ENCODE data around the gene GPRC5B. TPM values are rescaled to one million over a fixed set of nuclear protein-coding genes. Genes with fewer than 3 reads are reported as not detected.

GPRC5B gene
- total RNA-seq, 4 donors from 2014 or later = 14.1 to 29.4 (median 21.4) TPM

GRCh38 chr16:19890901-19891300 lies 6.3 kb upstream of the GPRC5B start:
- no peaks in the 10 kb centered on the region for H3K36me3 ChIP-seq
- H3K27ac ChIP-seq (replicated peaks in 1 of 4) = no peak overlapping the region
- H3K27me3 ChIP-seq = peaks cover 0 to 2% (median 0%) of the 10 kb centered on the region in 4 donors
- TF ChIP-seq EP300 (IDR thresholded peaks at IDR 0.05) = no peak
- TF ChIP-seq CTCF (IDR thresholded peaks at IDR 0.05) = no peak
- TF ChIP-seq POLR2AphosphoS5 (IDR thresholded peaks at IDR 0.05) = no peak
- TF ChIP-seq POLR2A (IDR thresholded peaks at IDR 0.05; ENCODE audit: low read depth) = no peak
- no peak for DNase-seq (ENCODE audit: extremely low spot score)
- H3K4me3 ChIP-seq = no peak overlapping the region
- 84% methylated on average over 3 of the region's 3 CpGs for WGBS
- H3K9me3 ChIP-seq = peaks cover 0 to 5% (median 0%) of the 10 kb centered on the region in 4 donors
- intact Hi-C loops (cut with DNase I) = no loop called here
- peaks cover 6 to 7% (median 7%) of the 10 kb centered on the region in 4 donors for H3K4me1 ChIP-seq

- TF ChIP-seq EP300 (IDR thresholded peaks at IDR 0.05) = no peak
- TF ChIP-seq POLR2AphosphoS5 (IDR thresholded peaks at IDR 0.05) = no peak
- no peak for TF ChIP-seq POLR2A (IDR thresholded peaks at IDR 0.05; ENCODE audit: low read depth)
- no peak for TF ChIP-seq CTCF (IDR thresholded peaks at IDR 0.05)
- no peak overlapping the region for H3K27ac ChIP-seq (replicated peaks in 1 of 4)
- H3K36me3 ChIP-seq = no peaks in the 10 kb centered on the region
- H3K4me3 ChIP-seq = no peak overlapping the region
- DNase-seq (ENCODE audit: extremely low spot score) = no peak
- WGBS = 89% methylated on average over 3 of the region's 3 CpGs
- intact Hi-C loops (cut with DNase I) = loop anchor here (5.0 kb wide), 2 partner anchors 172 to 307 kb away; partner anchors contain the start of genes IQCK and KNOP1
- peaks cover 0 to 5% (median 0%) of the 10 kb centered on the region in 4 donors for H3K9me3 ChIP-seq
- peaks cover 12 to 26% (median 26%) of the 10 kb centered on the region in 4 donors for H3K4me1 ChIP-seq
- peaks cover 0 to 22% (median 3%) of the 10 kb centered on the region in 4 donors for H3K27me3 ChIP-seq
Measured at GRCh38 chr16:19888834-19889233, 4.2 kb upstream of the GPRC5B start.

- Histone ChIP-seq H3K4me1 (peaks cover 12 to 43% (median 37%) of the 10 kb centered on the region in 4 donors), H3K9me3 (peaks cover 0 to 5% (median 0%) of the 10 kb centered on the region in 4 donors), H3K27me3 (peaks cover 0 to 32% (median 3%) of the 10 kb centered on the region in 4 donors), H3K4me3 (peak overlapping the region; percentile 65 to 85 (median 68)), H3K36me3 (no peaks in the 10 kb centered on the region), H3K27ac (replicated peaks in 1 of 4) (no peak overlapping the region)
- intact Hi-C loops (cut with DNase I) = loop anchor here (1.0 to 5.0 kb wide), 4 partner anchors 169 to 327 kb away; partner anchors contain the start of genes IQCK and KNOP1
- WGBS = 13% methylated on average over 18 of the region's 20 CpGs
- TF ChIP-seq EP300 (IDR thresholded peaks at IDR 0.05) (no peak), POLR2AphosphoS5 (IDR thresholded peaks at IDR 0.05) (peak in 1 of 2 donors; percentile 38), CTCF (IDR thresholded peaks at IDR 0.05) (peak; percentile 98 to 99 (median 99)), POLR2A (IDR thresholded peaks at IDR 0.05; ENCODE audit: low read depth) (no peak)
- peak; percentile 94 for DNase-seq (ENCODE audit: extremely low spot score)
Measured at GRCh38 chr16:19886073-19886941, 1.7 kb upstream of the GPRC5B start.

- Histone ChIP-seq H3K9me3 (no peaks in the 10 kb centered on the region), H3K27ac (replicated peaks in 1 of 4) (peak overlapping the region in 1 of 4 donors; percentile 39), H3K4me3 (peak overlapping the region; percentile 65 to 85 (median 68)), H3K4me1 (peaks cover 12 to 43% (median 37%) of the 10 kb centered on the region in 4 donors), H3K36me3 (peaks cover 0 to 7% (median 0%) of the 10 kb centered on the region in 4 donors), H3K27me3 (peaks cover 0 to 32% (median 3%) of the 10 kb centered on the region in 4 donors)
- TF ChIP-seq EP300 (IDR thresholded peaks at IDR 0.05) = no peak
- TF ChIP-seq POLR2AphosphoS5 (IDR thresholded peaks at IDR 0.05) = no peak
- no peak for TF ChIP-seq CTCF (IDR thresholded peaks at IDR 0.05)
- no peak for TF ChIP-seq POLR2A (IDR thresholded peaks at IDR 0.05; ENCODE audit: low read depth)
- no peak for DNase-seq (ENCODE audit: extremely low spot score)
- 12% methylated on average over 14 of the region's 41 CpGs for WGBS
- intact Hi-C loops (cut with DNase I) = loop anchor here (1.0 to 5.0 kb wide), 4 partner anchors 168 to 326 kb away; partner anchors contain the start of genes IQCK and KNOP1
Measured at GRCh38 chr16:19885451-19886072, 914 bp upstream of the GPRC5B start.
